Adrenal gland (tissue), 5 donors: ENCODE measurements around the gene NPPC.

Experiments
- POLR2A ChIP-seq, 2 donors: fragments of 450-650 bp; IDR thresholded peaks; one replicate each; pipeline ENCODE4 v1.6.1; 2017; ENCODE audit warnings: antibody characterized with exemption in 2 of 2, mild to moderate bottlenecking in 2 of 2, moderate library complexity in 1 of 2
- TF ChIP-seq, protein P1 (sequence below), 6 experiments: fragments of 450-650 bp in 4 of 6; fragments of 200-600 bp in 2 of 6; sonication (generic) in 1 of 6; IDR thresholded peaks; 1 replicate in 5 of 6; 2 replicates in 1 of 6; pipeline versions ENCODE4 v1.5.1 to v1.8.0; 2016 to 2021; ENCODE audit warnings: antibody characterized with exemption in 6 of 6, mild to moderate bottlenecking in 2 of 6, moderate library complexity in 1 of 6
- donor health status: DM: no; HTN: no; CAD: no.

DNA sequence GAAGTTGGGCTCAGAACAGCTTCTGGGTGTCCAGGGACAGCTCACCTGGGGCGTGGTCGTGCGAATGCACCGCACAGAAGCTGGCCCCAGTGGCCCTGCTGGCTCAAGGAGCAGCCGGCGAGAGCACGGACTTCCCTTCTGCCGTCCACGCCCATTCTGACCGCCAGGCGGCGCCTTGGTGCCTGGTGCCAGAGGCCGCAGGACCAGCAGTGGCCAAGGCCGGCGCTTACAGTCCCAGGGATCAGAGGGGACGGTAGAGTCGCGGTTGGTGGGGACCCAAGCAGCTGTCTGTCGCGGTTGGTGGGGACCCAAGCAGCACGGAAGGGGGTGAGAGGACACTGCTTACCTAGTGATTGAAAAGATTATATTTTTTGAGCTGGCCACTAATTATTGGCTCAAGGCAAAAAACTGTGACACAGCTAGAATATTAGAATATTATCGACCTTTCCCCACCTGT lies 25.7 kb downstream of the NPPC start:
- TF ChIP-seq POLR2A (IDR thresholded peaks at IDR 0.05): no peak
- TF ChIP-seq, protein P1, sequence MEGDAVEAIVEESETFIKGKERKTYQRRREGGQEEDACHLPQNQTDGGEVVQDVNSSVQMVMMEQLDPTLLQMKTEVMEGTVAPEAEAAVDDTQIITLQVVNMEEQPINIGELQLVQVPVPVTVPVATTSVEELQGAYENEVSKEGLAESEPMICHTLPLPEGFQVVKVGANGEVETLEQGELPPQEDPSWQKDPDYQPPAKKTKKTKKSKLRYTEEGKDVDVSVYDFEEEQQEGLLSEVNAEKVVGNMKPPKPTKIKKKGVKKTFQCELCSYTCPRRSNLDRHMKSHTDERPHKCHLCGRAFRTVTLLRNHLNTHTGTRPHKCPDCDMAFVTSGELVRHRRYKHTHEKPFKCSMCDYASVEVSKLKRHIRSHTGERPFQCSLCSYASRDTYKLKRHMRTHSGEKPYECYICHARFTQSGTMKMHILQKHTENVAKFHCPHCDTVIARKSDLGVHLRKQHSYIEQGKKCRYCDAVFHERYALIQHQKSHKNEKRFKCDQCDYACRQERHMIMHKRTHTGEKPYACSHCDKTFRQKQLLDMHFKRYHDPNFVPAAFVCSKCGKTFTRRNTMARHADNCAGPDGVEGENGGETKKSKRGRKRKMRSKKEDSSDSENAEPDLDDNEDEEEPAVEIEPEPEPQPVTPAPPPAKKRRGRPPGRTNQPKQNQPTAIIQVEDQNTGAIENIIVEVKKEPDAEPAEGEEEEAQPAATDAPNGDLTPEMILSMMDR (IDR thresholded peaks at IDR 0.05): peak; percentile 68 to 83 (median 76)
